ENCODE measurements around the gene LIN7C.
A peak's percentile ranks its signal among the peaks of the same experiment; 100 is the strongest.

Gene LIN7C

DNA sequence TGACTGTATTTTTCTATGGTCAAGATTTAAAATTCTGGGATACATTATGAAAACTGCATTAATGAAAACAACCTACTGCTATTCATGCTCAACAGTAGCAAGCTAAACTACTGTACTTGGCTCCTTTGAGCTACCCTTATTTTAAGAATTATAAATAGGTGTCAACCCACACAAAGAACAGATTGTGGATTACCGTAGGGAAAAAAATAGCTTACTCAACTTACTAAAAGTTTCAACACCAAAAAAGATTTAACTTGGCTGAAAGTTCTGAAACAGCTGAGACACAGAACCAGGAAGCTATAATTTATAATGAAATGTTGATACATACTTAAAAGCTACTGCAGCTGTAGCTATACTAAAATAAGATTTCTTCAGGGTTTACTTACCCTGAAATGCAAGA is 10.1 kb downstream of the LIN7C start:
- no peaks in the 10 kb centered on the region for H3K4me1 Mint-ChIP-seq
- H3K4me3 Mint-ChIP-seq: no peak overlapping the region
- no peak for ATAC-seq (replicated peaks)
- H3K27me3 Mint-ChIP-seq: no peaks in the 10 kb centered on the region
- no peak for DNase-seq
- H3K9me3 Mint-ChIP-seq: no peaks in the 10 kb centered on the region
- peaks cover 4 to 16% of the 10 kb centered on the region in 2 donors for H3K36me3 Mint-ChIP-seq
- H3K27ac Mint-ChIP-seq: no peak overlapping the region

- DNase-seq: no peak
- no peak for ATAC-seq (replicated peaks)
- no peak overlapping the region for H3K4me3 Mint-ChIP-seq
- H3K27me3 Mint-ChIP-seq: no peaks in the 10 kb centered on the region
- no peak overlapping the region for H3K27ac Mint-ChIP-seq
- H3K9me3 Mint-ChIP-seq: no peaks in the 10 kb centered on the region
- no peaks in the 10 kb centered on the region for H3K4me1 Mint-ChIP-seq
- H3K36me3 Mint-ChIP-seq: peaks cover 7 to 22% of the 10 kb centered on the region in 2 donors
Measured at GRCh38 chr11:27495710-27496300, 10.8 kb downstream of the LIN7C start.

GRCh38 chr11:27489092-27489491 is 17.5 kb downstream of the LIN7C start:
- Mint-ChIP-seq H3K27ac (no peak overlapping the region), H3K27me3 (no peaks in the 10 kb centered on the region), H3K9me3 (no peaks in the 10 kb centered on the region), H3K4me1 (peaks cover 2 to 5% of the 10 kb centered on the region in 2 donors), H3K36me3 (peaks cover 12 to 30% of the 10 kb centered on the region in 2 donors), H3K4me3 (no peak overlapping the region)
- ATAC-seq (replicated peaks): no peak
- DNase-seq: no peak

- H3K9me3 Mint-ChIP-seq: no peaks in the 10 kb centered on the region
- DNase-seq (no peak), ATAC-seq (replicated peaks) (no peak)
- no peaks in the 10 kb centered on the region for H3K27me3 Mint-ChIP-seq
- H3K27ac Mint-ChIP-seq: no peak overlapping the region
- peaks cover 14 to 28% of the 10 kb centered on the region in 2 donors for H3K36me3 Mint-ChIP-seq
- no peak overlapping the region for H3K4me3 Mint-ChIP-seq
- peaks cover 2 to 5% of the 10 kb centered on the region in 2 donors for H3K4me1 Mint-ChIP-seq
Measured at GRCh38 chr11:27487706-27488105, 18.9 kb downstream of the LIN7C start.

- Mint-ChIP-seq H3K27ac (no peak overlapping the region), H3K27me3 (no peaks in the 10 kb centered on the region), H3K4me1 (peaks cover 2 to 5% of the 10 kb centered on the region in 2 donors), H3K9me3 (no peaks in the 10 kb centered on the region), H3K36me3 (peaks cover 11 to 19% of the 10 kb centered on the region in 2 donors), H3K4me3 (no peak overlapping the region)
- DNase-seq: no peak
- peak; percentile 47 to 49 for ATAC-seq (replicated peaks)
Measured at GRCh38 chr11:27485930-27486773, 20.4 kb downstream of the LIN7C start.

GRCh38 chr11:27482793-27483192 is 23.8 kb downstream of the LIN7C start:
- H3K4me1 Mint-ChIP-seq: peaks cover 0 to 2% of the 10 kb centered on the region in 2 donors
- no peak for ATAC-seq (replicated peaks)

DNA sequence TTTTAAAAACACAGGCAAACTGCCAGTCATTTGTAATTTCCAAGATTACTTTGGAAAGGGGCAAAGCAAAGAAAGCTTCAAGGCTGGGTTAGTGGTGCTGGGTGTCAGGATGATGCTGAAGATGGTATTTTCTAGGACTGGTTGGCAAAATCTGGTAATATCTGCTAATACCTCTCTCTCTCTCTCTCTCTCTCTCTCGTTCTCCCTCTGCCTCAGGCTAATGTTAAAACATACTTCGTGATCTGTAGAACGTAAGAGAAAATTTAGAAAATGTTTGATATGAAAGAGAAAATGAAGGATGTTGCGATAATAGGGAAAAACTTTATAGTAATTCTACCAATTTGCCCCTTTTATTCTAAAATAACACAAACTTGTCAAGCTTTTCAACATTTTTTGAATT is 24.6 kb downstream of the LIN7C start:
- peaks cover 3 to 4% of the 10 kb centered on the region in 2 donors for H3K36me3 Mint-ChIP-seq
- H3K4me1 Mint-ChIP-seq: peaks cover 0 to 2% of the 10 kb centered on the region in 2 donors
- no peak overlapping the region for H3K4me3 Mint-ChIP-seq
- no peak overlapping the region for H3K27ac Mint-ChIP-seq
- DNase-seq (no peak), ATAC-seq (replicated peaks) (no peak)
- H3K9me3 Mint-ChIP-seq: no peaks in the 10 kb centered on the region
- no peaks in the 10 kb centered on the region for H3K27me3 Mint-ChIP-seq

More at GRCh38 chr11:27482793-27483192, 23.8 kb downstream of the LIN7C start:
- H3K9me3 Mint-ChIP-seq: no peaks in the 10 kb centered on the region
- no peak overlapping the region for H3K27ac Mint-ChIP-seq
- DNase-seq: no peak
- no peak overlapping the region for H3K4me3 Mint-ChIP-seq
- peaks cover 3 to 4% of the 10 kb centered on the region in 2 donors for H3K36me3 Mint-ChIP-seq
- H3K27me3 Mint-ChIP-seq: no peaks in the 10 kb centered on the region

DNA sequence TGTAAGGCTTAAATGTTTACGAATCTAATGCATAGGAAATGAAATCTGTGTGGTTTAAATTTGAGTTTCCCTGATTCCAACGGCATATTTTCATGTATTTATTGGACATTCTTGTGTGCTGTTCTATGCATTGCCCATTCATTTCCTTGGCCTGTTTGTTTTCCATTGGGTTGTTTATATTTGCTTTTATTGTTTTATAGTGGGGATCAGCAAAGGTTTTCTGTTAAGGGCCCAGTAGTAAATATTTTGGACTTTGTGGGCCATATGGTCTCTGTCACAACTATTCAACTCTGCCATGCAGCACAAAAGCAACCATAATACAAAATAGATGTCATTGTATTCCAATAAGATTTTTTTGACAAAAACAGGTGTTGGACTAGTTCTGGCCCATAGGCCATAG is 28.7 kb downstream of the LIN7C start:
- no peaks in the 10 kb centered on the region for H3K27me3 Mint-ChIP-seq
- no peak overlapping the region for H3K4me3 Mint-ChIP-seq
- H3K9me3 Mint-ChIP-seq: no peaks in the 10 kb centered on the region
- no peak for DNase-seq
- ATAC-seq (replicated peaks): no peak
- no peak overlapping the region for H3K27ac Mint-ChIP-seq
- peaks cover 2% of the 10 kb centered on the region in 2 donors for H3K36me3 Mint-ChIP-seq
- H3K4me1 Mint-ChIP-seq: peaks cover under 1 to 4% of the 10 kb centered on the region in 2 donors

GRCh38 chr11:27477243-27477642 is 29.3 kb downstream of the LIN7C start:
- no peak for DNase-seq
- no peak overlapping the region for H3K27ac Mint-ChIP-seq
- H3K36me3 Mint-ChIP-seq: peaks cover 0 to 3% of the 10 kb centered on the region in 2 donors
- ATAC-seq (replicated peaks): no peak
- H3K9me3 Mint-ChIP-seq: no peaks in the 10 kb centered on the region
- no peaks in the 10 kb centered on the region for H3K27me3 Mint-ChIP-seq
- H3K4me3 Mint-ChIP-seq: no peak overlapping the region
- H3K4me1 Mint-ChIP-seq: peaks cover 6 to 8% of the 10 kb centered on the region in 2 donors

- DNase-seq (no peak), ATAC-seq (replicated peaks) (no peak)
- peaks cover 0 to 3% of the 10 kb centered on the region in 2 donors for H3K36me3 Mint-ChIP-seq
- no peaks in the 10 kb centered on the region for H3K9me3 Mint-ChIP-seq
- H3K27ac Mint-ChIP-seq: no peak overlapping the region
- H3K4me1 Mint-ChIP-seq: peaks cover 17% of the 10 kb centered on the region in 2 donors
- H3K27me3 Mint-ChIP-seq: no peaks in the 10 kb centered on the region
- no peak overlapping the region for H3K4me3 Mint-ChIP-seq
Measured at GRCh38 chr11:27475622-27476021, 30.9 kb downstream of the LIN7C start.

- Mint-ChIP-seq H3K9me3 (no peaks in the 10 kb centered on the region), H3K36me3 (peaks cover 0 to 3% of the 10 kb centered on the region in 2 donors), H3K27me3 (no peaks in the 10 kb centered on the region), H3K4me1 (peaks cover 19 to 20% of the 10 kb centered on the region in 2 donors), H3K4me3 (peak overlapping the region; percentile 89 to 92), H3K27ac (peak overlapping the region; percentile 83)
- ATAC-seq (replicated peaks) (no peak), DNase-seq (no peak)
Measured at GRCh38 chr11:27473017-27473406, 33.6 kb downstream of the LIN7C start.

- peaks cover 0 to 3% of the 10 kb centered on the region in 2 donors for H3K36me3 Mint-ChIP-seq
- peak; percentile 70 for DNase-seq
- peak; percentile 91 to 93 for ATAC-seq (replicated peaks)
- H3K4me1 Mint-ChIP-seq: peaks cover 19 to 20% of the 10 kb centered on the region in 2 donors
- H3K4me3 Mint-ChIP-seq: peak within 1 kb of the TSS; percentile 89 to 92
- no peaks in the 10 kb centered on the region for H3K27me3 Mint-ChIP-seq
- H3K27ac Mint-ChIP-seq: peak within 1 kb of the TSS; percentile 83
- H3K9me3 Mint-ChIP-seq: no peaks in the 10 kb centered on the region
Measured at GRCh38 chr11:27472398-27473016, 34.1 kb downstream of the LIN7C start, which contains the start of gene LGR4. Gene LGR4 (minus strand): TSS chr11:27472790. CDS start chr11:27472302, 488 bp downstream.

- Mint-ChIP-seq H3K9me3 (no peaks in the 10 kb centered on the region), H3K4me1 (peaks cover 19 to 20% of the 10 kb centered on the region in 2 donors), H3K27me3 (no peaks in the 10 kb centered on the region), H3K36me3 (peaks cover 0 to 3% of the 10 kb centered on the region in 2 donors), H3K27ac (peak overlapping the region; percentile 44), H3K4me3 (peak overlapping the region; percentile 80 to 87)
- ATAC-seq (replicated peaks): peak; percentile 68 to 70
- DNase-seq: peak; percentile 11
Measured at GRCh38 chr11:27471589-27472397, 34.8 kb downstream of the LIN7C start.

Data from stimulated activated naive B cell treated with anti-CD40 and anti-IgM and Interleukin-4, amounts not matched to agents 10 μg/mL and 1 μg/mL and 100 μg/mL, for 72 hours (primary cell).